Left colon (tissue), 2 donors: Measurements from ENCODE around the gene C3AR1. TPM values are rescaled to one million over a fixed set of nuclear protein-coding genes. Genes with fewer than 3 reads are reported as not detected.
"Not testable (repeated sequence)": the region's sequence is repeated elsewhere in the genome, so short reads cannot be mapped to it uniquely, and the experiment has no call there.

Source experiments
- ATAC-seq: fragments of 200-7000 bp; cut with Tn5 transposase; one replicate; pipeline ENCODE4 v1.9.1; 2020; ENCODE audit warnings: mild to moderate bottlenecking, moderate library complexity
- DNase-seq, 2 donors: peaks; one replicate each; pipeline ENCODE4 v3.0.0-alpha.2; 2020
- intact Hi-C, 2 donors: fragments of 100-400 bp; cut with DNase I in 1 of 2; cut with micrococcal nuclease in 1 of 2; formaldehyde crosslinking; loops; one replicate each; pipeline versions ENCODE4 v1.11.2 to v1.14.0; 2022; cut with DNase I, micrococcal nuclease
- long read RNA-seq: library from polyadenylated mRNA; unstranded; transcript quantifications from one replicate; pipeline ENCODE4 v2.0.0, GENCODE V29; 2021
- total RNA-seq, 2 donors: library from RNA; stranded (reverse); fragmentation: NEBNext Ultra II Directional; extraction: Animal tissue kit (Norgen Biotek cat#: 25700); gene quantifications; one replicate each; pipeline ENCODE4 v1.2.1, GENCODE V29; 2021
- donor health status: DM: no; HTN: no; CAD: no.
- donor health status: DM: yes; HTN: yes; CAD: no.

C3AR1 gene
- 1 to 10 TPM; 2.1 to 7.4 TPM for total RNA-seq
- long read RNA-seq, partial matches to known transcripts, result 0 of 1 reads
- long read RNA-seq, other reads (novel, unspliced or antisense), result 1 of 1 reads

DNA sequence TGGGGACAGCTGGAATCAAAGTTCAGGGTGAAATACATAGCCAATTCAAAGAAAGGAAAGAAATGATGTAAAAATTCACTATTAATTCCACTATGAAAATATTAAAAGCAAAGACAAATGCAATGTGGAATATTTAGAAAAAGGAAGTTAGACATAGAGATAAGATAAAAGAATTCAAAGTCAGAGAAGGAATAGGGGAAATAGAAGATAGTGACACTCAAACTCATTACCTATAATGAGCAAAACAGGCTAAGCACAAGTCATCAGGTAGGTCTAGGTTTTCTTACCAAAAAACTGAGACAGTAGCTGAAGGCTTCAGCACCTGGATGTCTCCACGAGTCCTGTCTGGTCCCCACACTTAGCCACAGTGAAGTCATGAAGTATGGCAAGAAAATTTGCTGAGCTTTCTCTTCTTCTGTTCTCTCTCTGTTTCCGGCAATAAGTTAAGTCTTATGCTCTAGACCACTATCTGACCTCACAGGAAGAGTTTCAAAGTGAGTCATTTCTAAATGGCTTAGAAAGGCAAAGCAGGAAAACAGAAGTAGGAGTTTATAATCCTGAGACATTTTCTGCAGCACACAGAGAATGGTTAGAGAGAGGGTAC is at the start of gene C3AR1:
TSS of gene C3AR1 (minus strand) at position 369 of the 604 bp plus-strand sequence. CDS start 6,174 bp downstream, outside the sequence.
- intact Hi-C loops, result no loop called here
- DNase-seq, result peak in 1 of 2 donors; percentile 26
- ATAC-seq, result peak; percentile 35

DNA sequence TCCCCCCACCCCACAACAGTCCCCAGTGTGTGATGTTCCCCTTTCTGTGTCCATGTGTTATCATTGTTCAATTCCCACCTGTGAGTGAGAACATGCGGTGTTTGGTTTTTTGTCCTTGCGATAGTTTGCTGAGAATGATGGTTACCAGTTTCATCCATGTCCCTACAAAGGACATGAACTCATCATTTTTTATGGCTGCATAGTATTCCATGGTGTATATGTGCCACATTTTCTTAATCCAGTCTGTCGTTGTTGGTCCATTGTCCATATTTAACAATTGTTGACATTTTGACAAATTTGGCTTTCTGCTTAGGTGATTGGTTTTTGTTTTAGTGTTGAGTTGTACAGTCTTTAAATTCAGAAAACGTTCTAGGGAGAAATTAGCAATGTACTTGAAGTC is 47.0 kb upstream of the C3AR1 start:
- DNase-seq, ATAC-seq, intact Hi-C loops: not testable (repeated sequence)

DNA sequence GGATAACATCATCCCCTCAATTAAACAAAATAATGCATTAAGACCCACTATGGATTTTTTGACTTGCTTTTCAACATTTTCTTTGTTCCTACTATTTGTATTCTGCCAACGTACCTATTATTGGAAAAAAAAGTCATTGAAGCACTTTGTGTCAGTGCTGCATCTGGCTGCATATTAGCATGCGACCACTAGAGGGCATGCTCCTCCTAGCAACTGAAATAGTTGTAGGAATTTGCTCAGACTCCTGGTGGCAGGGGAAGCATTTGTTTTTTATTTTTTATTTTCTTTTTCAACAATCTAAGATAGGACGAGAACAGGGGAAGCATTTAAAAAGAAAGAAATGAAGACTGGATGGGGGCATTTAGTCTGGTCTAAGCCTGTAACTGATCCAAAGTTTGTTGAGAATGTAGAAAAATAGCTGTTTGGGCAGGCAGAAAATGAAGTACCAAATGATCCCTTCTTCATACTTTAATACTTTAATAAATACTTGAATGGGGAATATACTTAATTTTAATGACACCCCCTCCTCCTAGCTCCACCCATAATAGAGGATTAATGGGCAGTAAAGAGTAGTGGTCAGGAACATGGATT is 42.7 kb upstream of the C3AR1 start:
- ATAC-seq (peak; percentile 69), DNase-seq (peak; percentile 45 to 79)
- intact Hi-C loops, result loop anchor here in 1 of 2 donors (5.0 kb wide), 1 partner anchor 128 kb away; no protein-coding TSS in a partner anchor

DNA sequence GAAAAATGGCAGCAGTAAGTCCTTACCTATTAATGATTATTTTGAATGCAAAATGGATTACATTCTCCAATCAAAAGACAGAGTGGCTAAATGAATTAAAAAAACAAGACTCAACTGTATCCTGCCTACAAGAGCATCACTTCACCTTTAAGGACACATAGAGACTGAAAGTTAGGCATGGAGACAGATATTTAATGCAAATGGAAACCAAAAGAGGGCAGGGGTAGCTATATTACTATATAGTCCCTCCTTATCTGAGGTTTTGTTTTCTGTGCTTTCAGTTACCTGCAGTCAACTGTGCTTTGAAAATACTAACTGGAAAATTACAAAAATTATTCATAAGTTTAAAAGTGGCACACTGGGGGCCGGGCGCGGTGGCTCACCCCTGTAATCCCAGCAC is 33.1 kb upstream of the C3AR1 start:
- no peak for DNase-seq
- intact Hi-C loops, result no loop called here

DNA sequence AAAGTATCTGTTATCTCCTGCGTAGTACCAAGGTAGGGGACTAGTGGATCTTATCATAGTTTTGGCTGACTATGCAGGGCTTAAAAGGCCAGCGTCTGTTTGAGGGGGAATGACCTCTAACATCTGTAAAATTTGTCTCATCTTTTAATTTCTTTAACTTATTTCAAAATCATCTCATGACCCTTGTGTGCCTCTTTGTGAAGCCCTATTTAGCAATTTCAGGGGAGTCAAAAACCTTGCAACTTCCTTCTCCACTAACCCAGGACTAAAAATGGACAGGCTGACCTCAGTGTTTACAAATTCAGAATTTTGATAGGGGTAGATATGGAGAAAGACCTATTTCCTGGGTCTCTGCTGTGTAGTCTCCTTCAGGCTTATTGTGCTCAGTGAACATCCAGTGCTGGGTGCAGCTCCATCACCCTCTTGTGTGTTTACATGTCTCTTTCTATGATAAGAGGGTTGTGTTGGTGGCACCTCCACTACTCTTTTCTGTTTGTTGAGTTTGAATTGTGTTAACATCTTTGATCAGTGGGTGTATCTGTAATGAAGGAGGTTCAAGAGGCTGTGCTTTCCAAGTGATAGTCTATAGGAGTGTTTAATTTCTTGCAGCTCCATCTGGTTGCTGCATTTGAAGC is 30.2 kb upstream of the C3AR1 start:
- no peak for ATAC-seq

More for the DNA sequence above, 33.1 kb upstream of the C3AR1 start:
- ATAC-seq, result no peak

DNA sequence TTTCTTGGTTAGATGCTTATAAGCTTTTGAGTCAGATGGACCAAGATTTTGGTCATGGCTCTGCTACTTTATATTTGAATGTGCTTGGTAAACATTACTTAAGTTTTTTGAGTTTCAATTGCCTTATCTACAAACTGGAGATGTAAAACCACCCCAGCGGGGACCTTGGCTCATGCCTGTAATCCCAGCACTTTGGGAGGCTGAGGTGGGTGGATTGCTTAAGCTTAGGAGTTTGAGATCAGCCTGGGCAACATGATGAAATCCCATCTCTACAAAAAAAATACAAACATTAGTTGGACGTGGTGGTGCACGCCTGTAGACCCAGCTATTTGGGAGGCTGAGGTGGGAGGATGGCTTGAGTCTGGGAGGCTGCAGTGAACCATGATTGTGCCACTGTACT is 27.1 kb upstream of the C3AR1 start:
- intact Hi-C loops, result no loop called here
- ATAC-seq (no peak), DNase-seq (no peak)

More for the DNA sequence above, 30.2 kb upstream of the C3AR1 start:
- intact Hi-C loops, result no loop called here
- DNase-seq, result no peak

DNA sequence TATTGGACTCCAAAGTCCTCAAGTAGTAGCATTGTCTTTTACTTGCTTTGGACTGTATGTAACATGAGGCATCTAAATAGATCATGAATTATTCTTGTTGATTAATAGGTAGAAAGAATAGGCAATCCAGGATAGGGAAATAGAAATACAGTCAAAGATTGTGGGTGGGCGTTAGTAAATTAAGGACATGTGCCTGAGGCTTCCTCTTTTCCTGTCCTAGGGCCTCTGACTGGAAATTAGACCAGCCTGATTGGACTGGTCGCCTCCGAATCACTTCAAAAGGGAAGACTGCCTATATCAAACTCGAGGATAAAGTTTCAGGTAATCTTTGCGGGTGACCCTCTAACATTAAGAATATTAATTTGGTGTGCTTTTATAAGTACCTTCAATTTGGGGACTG is 23.6 kb upstream of the C3AR1 start:
- intact Hi-C loops, result no loop called here
- DNase-seq (no peak), ATAC-seq (no peak)

DNA sequence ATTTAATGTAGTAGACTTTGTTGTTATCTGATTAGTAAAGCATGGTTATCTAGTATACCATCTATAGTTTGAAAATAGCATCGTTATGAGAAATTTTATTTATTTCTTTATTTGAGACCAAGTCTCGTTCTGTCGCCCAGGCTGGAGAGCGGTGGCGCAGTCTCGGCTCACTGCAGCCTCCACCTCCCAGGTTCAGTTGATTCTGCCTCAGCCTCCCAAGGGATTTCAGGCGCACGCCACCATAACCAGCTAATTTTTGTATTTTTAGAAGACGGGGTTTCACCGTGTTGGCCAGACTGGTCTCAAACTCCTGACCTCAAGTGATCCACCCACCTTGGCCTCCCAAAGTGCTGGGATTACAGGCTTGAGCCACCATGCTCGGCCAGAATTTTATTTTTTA is 23.1 kb upstream of the C3AR1 start:
- ATAC-seq, DNase-seq, intact Hi-C loops: not testable (repeated sequence)

DNA sequence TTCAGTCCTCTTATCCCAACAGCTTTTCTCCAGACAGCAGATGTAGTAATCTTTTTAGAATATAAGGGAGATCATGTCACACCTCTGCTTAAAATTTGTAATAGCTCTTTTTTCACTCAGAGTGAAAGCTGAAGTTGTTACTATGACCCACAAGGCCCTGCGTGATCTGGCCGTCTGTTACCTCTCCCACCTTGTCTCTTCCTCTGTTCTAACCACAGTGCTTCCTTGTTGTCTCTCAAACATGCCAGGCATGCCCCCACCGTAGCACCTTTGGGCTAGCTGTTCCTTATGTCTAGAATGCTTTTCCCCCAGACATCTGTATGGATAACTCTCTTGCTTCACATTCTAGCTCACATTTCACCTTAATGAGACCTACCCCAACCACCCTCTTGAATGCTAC is 22.4 kb upstream of the C3AR1 start:
- no peak for DNase-seq
- intact Hi-C loops, result no loop called here
- no peak for ATAC-seq

DNA sequence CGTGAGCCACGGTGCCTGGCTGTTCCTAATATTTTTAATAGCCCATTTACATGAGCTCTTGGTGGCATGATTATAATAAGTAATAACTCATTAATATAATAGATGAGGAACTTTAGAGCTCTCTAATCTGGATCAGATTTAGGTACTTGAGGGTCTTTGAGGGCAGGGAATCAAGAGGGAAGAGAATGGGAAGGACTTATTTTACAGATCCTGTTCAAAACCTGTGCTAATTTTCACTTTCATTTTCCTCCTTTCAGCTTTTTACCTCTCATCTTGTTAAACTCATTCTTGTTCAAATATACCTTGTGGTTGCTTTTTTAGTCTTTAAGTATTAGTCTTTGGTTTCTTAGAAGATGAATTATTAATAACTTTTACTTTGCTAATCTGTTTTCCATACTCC is 21.5 kb upstream of the C3AR1 start:
- no peak for ATAC-seq
- intact Hi-C loops, result no loop called here

DNA sequence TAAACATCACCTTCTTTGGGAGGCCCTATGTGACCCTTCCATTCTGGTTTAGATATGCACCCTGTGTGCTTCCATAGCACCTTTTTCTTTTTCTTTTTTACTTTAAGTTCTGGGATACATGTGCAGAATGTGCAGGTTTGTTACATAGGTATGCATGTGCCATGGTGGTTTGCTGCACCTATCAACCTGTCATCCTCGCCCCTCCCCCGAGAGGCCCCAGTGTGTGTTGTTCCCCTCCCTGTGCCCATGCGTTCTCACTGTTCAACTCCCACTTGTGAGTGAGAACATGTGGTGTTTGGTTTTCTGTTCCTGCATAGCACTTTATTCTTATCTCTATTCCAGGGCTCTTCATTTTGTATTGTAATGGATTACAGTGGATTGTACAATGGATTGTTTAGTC is 18.2 kb upstream of the C3AR1 start:
- ATAC-seq, intact Hi-C loops, DNase-seq: not testable (repeated sequence)

More for the DNA sequence above, 21.5 kb upstream of the C3AR1 start:
- no peak for DNase-seq

DNA sequence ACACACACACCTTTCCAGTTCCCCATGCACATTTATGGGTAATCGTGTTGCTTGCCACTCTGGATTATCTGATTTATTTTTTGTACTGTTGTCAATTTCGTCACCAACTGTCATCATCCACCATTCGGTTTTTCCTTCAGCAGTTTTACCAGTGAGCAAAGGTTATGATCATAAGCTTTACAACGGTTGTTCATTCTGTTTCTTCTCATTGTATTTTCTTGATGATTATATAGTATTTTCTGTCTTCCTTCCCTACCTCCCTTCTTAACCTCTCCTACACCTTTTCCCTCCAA is 16.6 kb upstream of the C3AR1 start:
- ATAC-seq (no peak), DNase-seq (no peak)
- intact Hi-C loops, result no loop called here

DNA sequence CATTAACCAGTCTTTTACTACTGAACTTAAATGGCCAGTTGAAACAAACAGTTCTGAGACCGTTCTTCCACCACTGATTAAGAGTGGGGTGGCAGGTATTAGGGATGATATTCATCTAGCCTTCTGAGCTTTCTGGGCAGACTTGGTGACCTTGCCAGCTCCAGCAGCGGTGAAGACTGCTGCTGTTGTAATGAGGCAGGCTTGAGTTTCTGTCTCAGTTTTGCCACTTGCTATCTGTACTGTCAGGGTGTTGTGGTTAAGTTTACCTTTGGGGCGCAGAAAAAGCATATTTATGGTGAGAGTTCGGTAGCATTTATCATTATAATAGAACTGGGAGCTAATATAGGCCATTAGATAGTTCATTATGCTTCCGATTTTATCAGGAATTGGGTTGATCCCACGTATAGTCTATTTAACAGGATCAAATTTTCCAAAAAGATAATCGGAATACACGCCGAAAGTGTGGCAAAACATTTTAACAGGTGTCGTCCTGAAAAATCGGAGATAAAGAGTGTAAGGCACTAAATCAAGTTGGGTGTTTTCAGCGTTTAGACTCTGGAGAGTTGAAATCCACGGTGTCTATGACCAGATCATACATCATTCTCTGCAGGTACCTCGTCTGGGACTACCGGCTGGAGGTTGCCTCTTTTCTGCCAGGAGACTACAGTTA is 15.2 kb upstream of the C3AR1 start:
- DNase-seq (peak in 1 of 2 donors; percentile 19), ATAC-seq (peak; percentile 56)
- intact Hi-C loops, result no loop called here

DNA sequence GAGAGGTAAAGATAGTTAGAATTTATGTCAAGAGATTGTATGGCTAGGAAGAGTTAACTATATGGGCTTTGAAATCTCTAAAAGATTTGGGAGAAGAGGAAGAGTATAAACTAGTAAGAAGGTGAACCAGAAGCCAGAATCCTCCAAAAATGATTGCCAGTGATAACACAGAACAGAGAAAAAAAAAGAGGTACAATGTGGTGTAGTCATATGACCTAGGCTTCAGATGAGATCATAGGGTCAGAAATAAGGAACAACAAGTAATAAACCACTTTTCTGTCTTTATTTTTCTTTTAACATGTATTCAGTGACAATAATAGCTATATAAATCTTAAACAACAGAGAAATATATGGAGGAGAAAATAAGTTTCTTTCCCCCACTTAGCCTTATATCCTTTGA is 14.0 kb upstream of the C3AR1 start:
- intact Hi-C loops, result no loop called here
- DNase-seq, result no peak
- no peak for ATAC-seq

DNA sequence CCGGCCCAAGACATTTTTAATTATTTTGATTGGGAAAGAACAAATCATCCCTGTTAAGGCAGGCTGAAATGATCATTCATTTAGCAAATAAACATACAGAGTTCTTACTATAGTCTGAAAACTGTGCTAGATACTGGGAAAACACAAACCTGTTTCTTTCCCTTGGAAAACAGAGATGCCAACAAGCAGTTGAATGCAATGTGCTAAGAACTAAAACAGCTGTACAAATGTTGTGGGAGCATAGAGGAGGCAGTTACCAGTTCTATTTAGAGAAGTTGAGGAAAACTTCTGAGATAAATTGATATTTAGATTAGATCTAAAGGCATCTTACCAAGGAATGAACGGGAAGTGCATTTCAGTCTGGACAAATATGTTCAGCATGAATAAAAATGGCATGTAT is 12.8 kb upstream of the C3AR1 start:
- no peak for DNase-seq
- ATAC-seq, result no peak
- intact Hi-C loops, result no loop called here

DNA sequence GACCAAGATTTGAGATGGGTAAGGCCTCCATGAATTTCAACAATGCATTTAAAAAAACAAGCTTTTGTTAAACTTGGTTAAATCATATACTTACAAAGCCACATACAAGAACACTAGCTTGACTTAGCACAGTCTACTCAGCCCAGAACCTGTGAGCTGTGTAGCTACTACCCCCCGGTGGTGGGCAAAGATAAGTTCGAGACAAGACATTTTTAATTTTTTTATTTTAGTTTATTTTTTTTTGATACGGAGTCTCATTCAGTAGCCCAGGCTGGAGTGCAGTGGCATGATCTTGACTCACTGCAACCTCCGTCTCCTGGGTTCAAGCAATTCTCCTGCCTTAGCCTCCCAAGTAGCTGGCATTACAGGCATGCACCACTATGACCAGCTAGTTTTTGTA is 12.2 kb upstream of the C3AR1 start:
- intact Hi-C loops, result no loop called here
- DNase-seq, result no peak
- ATAC-seq, result no peak

DNA sequence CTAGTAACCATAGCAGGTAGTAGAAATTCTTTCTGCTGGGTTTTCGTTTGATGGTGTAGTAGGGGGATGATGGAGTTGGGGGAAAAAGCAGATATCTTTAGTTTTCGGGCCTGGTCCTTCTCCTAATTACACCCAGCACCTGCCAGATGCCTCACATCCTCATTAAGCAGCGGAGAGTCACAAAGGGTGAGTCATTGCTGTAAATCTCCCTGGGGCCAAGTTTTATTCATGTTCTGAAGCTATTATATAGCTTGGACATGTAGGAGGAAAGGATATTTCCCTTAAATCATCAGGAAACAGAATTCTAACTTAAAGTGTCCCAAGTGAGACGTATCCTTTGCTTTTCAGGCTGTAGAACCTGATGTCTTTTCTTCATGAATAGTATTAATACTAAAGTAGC is 11.0 kb upstream of the C3AR1 start:
- no peak for DNase-seq
- ATAC-seq, result no peak
- intact Hi-C loops, result no loop called here

DNA sequence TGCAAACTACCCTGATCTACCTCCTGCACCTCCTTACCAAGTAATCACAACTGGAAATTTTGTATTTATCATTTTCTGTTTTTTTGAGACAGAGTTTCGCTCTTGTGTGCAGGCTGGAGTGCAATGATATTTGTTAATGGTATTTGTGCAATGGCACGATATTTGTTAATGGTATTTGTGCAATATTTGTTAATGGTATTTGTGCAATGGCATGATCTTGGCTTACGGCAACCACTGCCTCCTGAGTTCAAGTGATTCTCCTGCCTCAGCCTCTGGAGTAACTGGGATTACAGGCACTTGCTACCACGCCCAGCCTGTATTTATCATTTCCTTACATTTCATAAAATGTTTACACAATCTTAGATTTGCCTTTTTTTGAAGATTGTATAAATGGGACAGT is 10.2 kb upstream of the C3AR1 start:
- intact Hi-C loops, result no loop called here
- ATAC-seq, result no peak
- DNase-seq, result no peak

DNA sequence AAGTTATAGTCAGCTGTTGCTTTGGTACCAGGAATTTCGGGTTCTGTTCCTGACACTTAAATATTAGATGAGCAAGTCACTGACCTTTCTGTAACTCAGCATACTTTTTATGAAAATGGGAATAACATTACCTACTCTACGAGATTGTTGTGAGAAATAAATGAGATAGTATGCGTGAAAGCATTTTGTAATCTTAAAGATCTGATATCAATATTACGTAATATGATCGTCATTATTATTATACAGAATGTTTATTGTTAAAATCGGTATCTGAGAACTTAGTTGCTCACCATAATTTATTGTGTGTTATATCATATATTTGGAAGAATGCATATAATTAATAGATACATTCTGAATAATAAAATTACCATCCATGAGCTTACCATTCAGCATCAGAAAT is 9.8 kb upstream of the C3AR1 start:
- DNase-seq, result no peak
- intact Hi-C loops, result no loop called here
- no peak for ATAC-seq

DNA sequence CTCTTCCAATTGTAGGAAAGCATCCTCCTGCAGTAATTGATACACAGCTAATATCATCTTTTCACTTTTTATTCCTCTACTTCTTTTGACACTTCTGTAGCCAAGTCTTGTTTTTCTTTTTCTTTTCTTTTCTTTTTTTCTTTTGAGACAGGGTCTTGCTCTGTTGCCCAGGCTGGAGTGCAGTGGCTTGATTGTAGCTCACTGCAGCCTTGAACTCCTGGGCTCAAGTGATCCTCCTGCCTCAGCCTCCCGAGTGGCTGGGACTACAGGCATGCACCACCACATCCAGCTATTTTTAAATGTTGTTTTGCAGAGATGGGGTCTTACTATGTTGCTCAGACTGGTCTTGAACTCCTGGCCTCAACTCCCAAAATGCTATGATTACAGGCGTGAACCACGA is 5.7 kb upstream of the C3AR1 start:
- ATAC-seq, intact Hi-C loops, DNase-seq: not testable (repeated sequence)
